ENCODE results near the gene CNOT3.

The CNOT3 gene

GRCh38 chr19:54199401-54199800 lies 61.8 kb downstream of the CNOT3 start:
- DNase-seq = no peak

DNA sequence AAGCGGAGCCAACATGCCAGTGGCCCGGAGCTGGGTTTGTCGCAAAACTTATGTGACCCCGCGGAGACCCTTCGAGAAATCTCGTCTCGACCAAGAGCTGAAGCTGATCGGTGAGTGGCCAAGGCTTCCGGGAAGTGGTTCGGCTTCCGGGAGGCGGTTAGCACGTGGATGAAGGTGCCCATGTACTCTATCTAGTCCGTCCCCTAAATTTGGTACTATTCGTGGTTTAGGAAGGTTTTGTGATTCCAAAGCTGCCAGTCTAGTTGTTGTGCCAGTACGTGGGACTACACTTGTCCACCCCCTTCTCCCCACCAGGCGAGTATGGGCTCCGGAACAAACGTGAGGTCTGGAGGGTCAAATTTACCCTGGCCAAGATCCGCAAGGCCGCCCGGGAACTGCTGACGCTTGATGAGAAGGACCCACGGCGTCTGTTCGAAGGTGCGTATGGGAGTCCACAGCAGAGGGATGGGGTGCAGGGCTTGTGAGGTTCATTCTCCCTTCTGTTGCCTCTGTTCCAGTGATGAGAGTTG lies 63.7 kb downstream of the CNOT3 start:
- DNase-seq = no peak

GRCh38 chr19:54201980-54202379 lies 64.4 kb downstream of the CNOT3 start:
- DNase-seq = no peak

GRCh38 chr19:54203151-54203611 lies 65.6 kb downstream of the CNOT3 start:
- no peak for DNase-seq

GRCh38 chr19:54204767-54205468 lies 67.4 kb downstream of the CNOT3 start:
- no peak for DNase-seq
